GM12891 (cell line): ENCODE measurements around the gene NEDD4L.

Experiments used
- DNase-seq: peaks from one replicate; pipeline ENCODE4 v3.0.0; 2011; ENCODE audit warnings: low spot score; ENCODE audit not compliant: insufficient read length
- FAIRE-seq: peaks from 2 replicates; lab custom pipeline; 2011; peaks lifted over from hg19 to GRCh38; lab: Jason Lieb, UNC
- PAX5 ChIP-seq: IDR thresholded peaks from 2 replicates; pipeline ENCODE4 v1.6.1; 2011; ENCODE audit warnings: low read length, moderate library complexity, mild to moderate bottlenecking; ENCODE audit not compliant: insufficient read depth, severe bottlenecking
- POLR2A ChIP-seq: IDR thresholded peaks from 2 replicates; pipeline ENCODE4 v1.6.1; 2011; ENCODE audit warnings: low read depth, low read length, control low read depth
- POLR2AphosphoS5 ChIP-seq: IDR thresholded peaks from 2 replicates; pipeline ENCODE4 v1.6.1; 2011; ENCODE audit warnings: low read depth, low read length, control low read depth
- POU2F2 ChIP-seq: IDR thresholded peaks from 2 replicates; pipeline ENCODE4 v1.6.1; 2011; ENCODE audit warnings: low read depth, mild to moderate bottlenecking, control low read depth, low read length, moderate library complexity
- SPI1 ChIP-seq: IDR thresholded peaks from 2 replicates; pipeline ENCODE4 v1.6.1; 2011; ENCODE audit warnings: low read depth, low read length, control low read depth
- TAF1 ChIP-seq: IDR thresholded peaks from 2 replicates; pipeline ENCODE4 v1.6.1; 2011; ENCODE audit warnings: low read depth, low read length, control low read depth

NEDD4L gene

GRCh38 chr18:58337686-58338085 is 293.7 kb downstream of the NEDD4L start:
- TF ChIP-seq SPI1 (no peak), POU2F2 (no peak), TAF1 (no peak), POLR2A (no peak), POLR2AphosphoS5 (no peak), PAX5 (no peak)
- FAIRE-seq (no peak), DNase-seq (no peak)

DNA sequence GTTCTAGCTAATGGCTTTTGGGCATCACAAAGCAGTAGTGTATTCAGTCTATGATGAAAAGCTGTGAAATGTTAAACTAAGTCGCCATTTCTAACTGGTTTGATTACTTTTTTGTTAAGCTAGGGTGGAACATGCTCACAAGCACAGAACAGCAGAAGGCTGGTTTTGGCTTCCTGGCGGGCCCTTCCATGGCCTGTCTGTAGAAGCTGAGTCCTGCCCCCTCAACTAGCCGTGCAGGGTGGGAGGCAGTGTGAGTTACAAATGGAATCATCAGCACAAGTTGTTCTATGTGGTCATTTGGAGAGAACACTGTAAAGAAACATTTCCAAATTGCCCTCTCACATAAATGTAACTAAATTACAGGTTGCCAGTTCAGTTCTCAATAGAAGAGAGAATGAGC is 294.1 kb downstream of the NEDD4L start:
- no peak for DNase-seq
- no peak for TF ChIP-seq POLR2AphosphoS5
- no peak for TF ChIP-seq PAX5
- TF ChIP-seq POLR2A: no peak
- no peak for TF ChIP-seq TAF1
- TF ChIP-seq POU2F2: no peak
- no peak for TF ChIP-seq SPI1
- FAIRE-seq: no peak

DNA sequence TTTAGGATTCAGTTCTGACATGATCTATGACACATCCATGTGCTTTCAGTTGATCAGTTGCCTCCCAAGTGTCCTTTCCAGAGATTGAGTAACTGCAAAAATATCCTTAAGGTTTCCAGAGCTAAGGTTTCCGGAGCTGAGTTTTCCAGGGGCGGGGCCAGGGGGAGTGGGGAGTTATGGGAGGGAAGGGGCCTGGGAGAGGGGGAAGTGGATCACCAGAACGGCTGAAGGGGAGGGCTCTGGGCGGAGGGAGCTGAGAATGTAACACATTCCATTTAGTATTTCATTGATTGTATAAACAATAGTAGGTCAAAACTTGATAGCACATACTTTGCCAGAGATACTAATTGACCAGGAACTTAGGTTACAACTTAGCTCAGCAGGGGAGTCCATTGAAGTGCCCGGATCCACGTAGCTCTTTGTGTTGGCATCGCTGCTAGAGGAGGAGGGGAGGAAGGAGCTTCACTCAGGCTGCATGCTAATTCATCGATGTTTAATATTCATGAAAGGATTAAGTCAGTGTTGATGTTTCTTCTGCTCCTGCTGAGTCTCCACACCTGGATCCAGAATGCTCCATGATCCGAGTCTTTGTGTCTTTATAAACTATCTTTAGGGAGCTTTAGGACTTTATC is 295.1 kb downstream of the NEDD4L start:
- TF ChIP-seq POLR2AphosphoS5 (no peak), POLR2A (no peak), PAX5 (no peak), TAF1 (no peak), SPI1 (no peak)
- FAIRE-seq: no peak
- no peak for DNase-seq

GRCh38 chr18:58339890-58340289 is 295.9 kb downstream of the NEDD4L start:
- no peak for FAIRE-seq
- no peak for DNase-seq
- TF ChIP-seq TAF1 (no peak), POLR2A (no peak), POU2F2 (no peak), PAX5 (no peak), SPI1 (no peak), POLR2AphosphoS5 (no peak)

GRCh38 chr18:58341916-58342315 is 297.9 kb downstream of the NEDD4L start:
- DNase-seq (no peak), FAIRE-seq (no peak)
- TF ChIP-seq POU2F2 (no peak), TAF1 (no peak), POLR2AphosphoS5 (no peak), PAX5 (no peak), POLR2A (no peak), SPI1 (no peak)

DNA sequence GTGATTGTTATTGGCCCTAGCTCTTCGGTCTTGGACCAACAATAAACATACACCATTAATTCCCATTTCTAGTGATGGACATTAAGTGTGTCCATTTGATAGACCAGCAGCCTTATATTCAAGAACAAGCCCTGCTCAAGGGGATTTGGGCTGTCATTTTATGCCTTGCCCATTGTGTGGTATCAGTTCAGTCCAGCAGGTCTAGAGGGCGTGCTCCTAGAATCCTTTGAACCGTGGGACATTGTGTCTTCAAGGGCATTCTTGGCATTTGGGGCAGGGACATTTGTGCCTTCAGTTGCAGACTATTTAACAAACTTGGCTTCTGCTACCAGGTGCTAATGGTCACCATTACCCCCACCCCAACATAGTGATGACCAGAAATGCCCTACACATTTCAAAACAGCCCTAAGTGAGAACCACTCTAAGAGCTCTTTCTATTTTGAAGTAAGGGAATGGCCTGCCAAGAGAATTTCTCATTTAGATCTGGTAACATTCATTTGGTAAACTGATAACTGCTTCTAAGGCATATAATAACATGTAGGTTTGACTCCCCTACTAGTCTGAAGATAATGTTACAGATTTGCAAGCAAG is 300.1 kb downstream of the NEDD4L start:
- FAIRE-seq: peak; percentile 20
- TF ChIP-seq POLR2A (no peak), TAF1 (no peak), POLR2AphosphoS5 (no peak), SPI1 (no peak), POU2F2 (no peak), PAX5 (no peak)
- DNase-seq: no peak

DNA sequence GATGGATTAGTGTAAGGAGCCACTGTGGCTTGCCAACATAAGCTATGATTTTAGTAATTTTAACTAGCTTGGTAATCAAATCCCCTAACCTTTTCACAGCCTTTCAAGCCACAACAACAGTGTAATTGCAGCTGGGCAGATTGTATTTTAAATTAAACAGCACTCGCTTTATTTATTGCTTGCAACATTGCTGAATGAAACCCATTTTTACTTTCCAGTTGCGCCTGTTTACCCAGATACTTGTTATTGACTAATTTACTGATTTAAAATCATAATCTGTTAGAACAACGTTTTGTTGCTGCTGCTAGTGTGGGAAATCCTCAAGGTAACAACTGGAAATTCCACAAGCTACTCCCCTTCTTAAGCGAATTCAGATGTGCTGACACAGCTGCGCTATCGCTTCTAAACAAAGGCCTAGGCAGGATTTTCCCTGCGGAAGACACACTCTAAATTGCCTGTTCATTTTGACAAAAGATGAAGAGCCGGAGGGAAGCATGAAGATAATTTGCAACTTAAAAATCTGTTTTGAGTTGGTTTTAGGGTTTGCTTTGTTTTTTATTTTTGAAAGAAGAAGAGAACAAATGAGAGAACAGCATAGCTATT is 300.9 kb downstream of the NEDD4L start:
- no peak for TF ChIP-seq POLR2AphosphoS5
- no peak for TF ChIP-seq TAF1
- TF ChIP-seq POU2F2: no peak
- no peak for TF ChIP-seq SPI1
- no peak for TF ChIP-seq PAX5
- no peak for TF ChIP-seq POLR2A
- FAIRE-seq (no peak), DNase-seq (no peak)

DNA sequence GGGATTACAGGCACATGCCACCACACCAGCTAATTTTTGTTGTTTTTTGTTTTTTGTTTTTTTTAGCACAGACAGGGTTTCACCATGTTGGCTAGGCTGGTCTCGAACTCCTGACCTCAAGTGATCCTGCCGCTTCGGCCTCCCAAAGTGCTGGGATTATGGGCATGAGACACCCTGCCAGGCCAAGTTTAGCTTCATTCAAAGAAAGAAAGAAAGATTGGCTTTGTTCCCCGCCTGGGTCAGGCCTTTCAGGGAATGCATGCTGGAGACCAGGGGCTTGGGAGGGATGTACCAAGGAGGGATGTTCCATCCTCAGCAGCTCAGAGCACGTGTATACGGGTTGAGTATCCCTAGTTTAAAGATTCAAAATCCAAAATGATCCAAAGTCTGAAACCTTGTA is 301.8 kb downstream of the NEDD4L start:
- TF ChIP-seq PAX5: no peak
- no peak for TF ChIP-seq SPI1
- TF ChIP-seq POU2F2: no peak
- TF ChIP-seq TAF1: no peak
- TF ChIP-seq POLR2AphosphoS5: no peak
- no peak for TF ChIP-seq POLR2A
- DNase-seq (no peak), FAIRE-seq (no peak)

- no peak for FAIRE-seq
These were observed 303.1 kb downstream of the NEDD4L start for GRCh38 chr18:58347135-58347534.

More at GRCh38 chr18:58347135-58347534, 303.1 kb downstream of the NEDD4L start:
- TF ChIP-seq POLR2A (no peak), SPI1 (no peak), TAF1 (no peak), PAX5 (no peak), POU2F2 (no peak), POLR2AphosphoS5 (no peak)
- no peak for DNase-seq
